B cell (primary cell): ENCODE data around the gene MAPK10.

Experiments used
- CTCF ChIP-seq: fragments of 200-600 bp; IDR thresholded peaks from one replicate; pipeline ENCODE4 v1.8.0; 2022; ENCODE audit warnings: antibody characterized with exemption, mild to moderate bottlenecking
- EZH2 ChIP-seq: IDR thresholded peaks from 2 replicates; pipeline ENCODE4 v1.6.1; 2012; ENCODE audit warnings: borderline replicate concordance, low read depth, mild to moderate bottlenecking, moderate library complexity, low read length; ENCODE audit not compliant: insufficient read depth, poor library complexity, severe bottlenecking

GRCh38 chr4:86096373-86096772 lies 263.5 kb downstream of the MAPK10 start:
- TF ChIP-seq CTCF (no peak), EZH2 (no peak)
